HCT116 (cell line): ENCODE results near the gene SCN1A. TPM values are rescaled to one million over a fixed set of nuclear protein-coding genes. Genes with fewer than 3 reads are reported as not detected.

Experiments
- ATAC-seq: fragments of 200-7000 bp; cut with Tn5 transposase; 2 replicates; pipeline ENCODE4 v1.9.1; 2020; ENCODE audit warnings: mild to moderate bottlenecking, moderate library complexity
- BruUV-seq: library from RNA; stranded (reverse); fragments of 400-500 nt; replicated peaks from 2 replicates; lab custom pipeline; 2021; lab: Mats Ljungman, UMichigan
- CTCF ChIA-PET: fragments of 300-600 bp; sonication (Branson Sonifier 250); formaldehyde crosslinking; loops from one replicate; lab custom pipeline; 2021; ENCODE audit warnings: antibody characterized with exemption; lab: Charles Lee
- POLR2A ChIA-PET: fragments of 300-600, 350-600 bp; sonication (Branson Sonifier 250); formaldehyde crosslinking; loops from one replicate; lab custom pipeline; 2021; ENCODE audit warnings: antibody characterized with exemption; lab: Charles Lee
- RAD21 ChIA-PET, 2 experiments: fragments of 300-600 bp; sonication (Branson Sonifier 250); formaldehyde crosslinking; loops; one replicate each; lab custom pipeline; 2023; ENCODE audit warnings: low total read pairs in 2 of 2; ENCODE audit not compliant: uncharacterized antibody in 2 of 2, unreplicated experiment in 2 of 2, low non-redundant PET in 1 of 2; lab: Charles Lee
- DNase-seq: peaks from one replicate; pipeline ENCODE4 v3.0.0-alpha.2; 2010; ENCODE audit warnings: low read depth, low spot score
- H2AFZ ChIP-seq: fragments of 200-600 bp; shearing (Covaris generic), sonication (generic); 2 replicates; pipeline ENCODE4 v1.6.1; 2017; ENCODE audit warnings: low read depth, mixed run types, mixed read lengths, antibody characterized with exemption, low read length; ENCODE audit not compliant: poor library complexity, severe bottlenecking
- H3K27ac ChIP-seq: 2 replicates; pipeline ENCODE4 v1.5.1; 2012; ENCODE audit warnings: low read depth, low read length
- H3K27me3 ChIP-seq: fragments of 200-600 bp; sonication (generic); 2 replicates; pipeline ENCODE4 v1.6.1; 2016; ENCODE audit warnings: mixed run types, low read length, mixed read lengths; ENCODE audit not compliant: insufficient read depth
- H3K36me3 ChIP-seq, 2 experiments: fragments of 200-500 bp in 1 of 2; fragments of 200-600 bp in 1 of 2; sonication (Bioruptor generic) in 1 of 2; sonication (generic) in 1 of 2; 2 replicates each; pipeline versions ENCODE4 v1.5.1 to v1.6.1; 2014 to 2016; ENCODE audit warnings: low read length in 2 of 2, inconsistent platforms in 1 of 2, mixed read lengths in 1 of 2, mixed run types in 1 of 2; ENCODE audit not compliant: insufficient read depth in 2 of 2, control insufficient read depth in 1 of 2
- H3K4me1 ChIP-seq, 2 experiments: fragments of 200-600 bp in 1 of 2; sonication (generic) in 1 of 2; 2 replicates each; pipeline versions ENCODE4 v1.5.1 to v1.6.1; 2012 to 2017; ENCODE audit warnings: low read length in 2 of 2, inconsistent platforms in 1 of 2, mild to moderate bottlenecking in 1 of 2, mixed read lengths in 1 of 2, mixed run types in 1 of 2, moderate library complexity in 1 of 2; ENCODE audit not compliant: insufficient read depth in 2 of 2, control insufficient read depth in 1 of 2
- H3K4me2 ChIP-seq: fragments of 200-600 bp; sonication (generic); 2 replicates; pipeline ENCODE4 v1.6.1; 2017; ENCODE audit warnings: mixed run types, low read length, mixed read lengths
- H3K4me3 ChIP-seq, 2 experiments: fragments of 200-600 bp in 1 of 2; sonication (generic) in 1 of 2; replicated peaks in 1 of 2; 2 replicates each; pipeline ENCODE4 v1.5.1; 2011 to 2016; ENCODE audit warnings: low read length in 2 of 2, control low read depth in 1 of 2, low read depth in 1 of 2, mild to moderate bottlenecking in 1 of 2, mixed read lengths in 1 of 2, mixed run types in 1 of 2
- H3K79me2 ChIP-seq: fragments of 200-600 bp; sonication (generic); 2 replicates; pipeline ENCODE4 v1.6.1; 2017; ENCODE audit warnings: mild to moderate bottlenecking, mixed run types, low read length, moderate library complexity, mixed read lengths; ENCODE audit not compliant: insufficient read depth
- H3K9ac ChIP-seq: fragments of 200-600 bp; sonication (generic); 2 replicates; pipeline ENCODE4 v1.6.1; 2016; ENCODE audit warnings: low read length, mixed read lengths
- H3K9me2 ChIP-seq: fragments of 200-600 bp; sonication (generic), shearing (Covaris generic); 2 replicates; pipeline ENCODE4 v1.6.1; 2017; ENCODE audit warnings: mixed run types, mild to moderate bottlenecking, moderate library complexity; ENCODE audit not compliant: insufficient read depth
- H3K9me3 ChIP-seq, 2 experiments: fragments of 200-500 bp in 1 of 2; fragments of 200-600 bp in 1 of 2; sonication (Bioruptor generic) in 1 of 2; sonication (generic) in 1 of 2; 2 replicates each; pipeline ENCODE4 v1.6.1; 2014 to 2017; ENCODE audit warnings: low read length in 2 of 2, mixed read lengths in 2 of 2, inconsistent platforms in 1 of 2, low read depth in 1 of 2, mild to moderate bottlenecking in 1 of 2, mixed run types in 1 of 2, moderate library complexity in 1 of 2; ENCODE audit not compliant: control insufficient read depth in 1 of 2, insufficient read depth in 1 of 2
- H4K20me1 ChIP-seq: fragments of 200-600 bp; sonication (generic), shearing (Covaris generic); 2 replicates; pipeline ENCODE4 v1.6.1; 2017; ENCODE audit warnings: mixed run types, mild to moderate bottlenecking, moderate library complexity; ENCODE audit not compliant: insufficient read depth
- CTCF ChIP-seq, 3 experiments: fragments of 200-600 bp in 1 of 3; sonication (generic) in 1 of 3; IDR thresholded peaks in 2 of 3; conservative IDR thresholded peaks in 1 of 3; 2 replicates each; pipeline ENCODE4 v1.5.1; 2012 to 2017; ENCODE audit warnings: low read depth in 2 of 3, low read length in 2 of 3, antibody characterized with exemption in 1 of 3, borderline replicate concordance in 1 of 3, control low read depth in 1 of 3, mild to moderate bottlenecking in 1 of 3, mixed read lengths in 1 of 3, mixed run types in 1 of 3, moderate library complexity in 1 of 3; ENCODE audit not compliant: insufficient read depth in 1 of 3
- EZH2 ChIP-seq: fragments of 200-600 bp; sonication (generic); IDR thresholded peaks from 2 replicates; pipeline ENCODE4 v1.6.1; 2017; ENCODE audit warnings: antibody characterized with exemption, mixed run types
- EZH2phosphoT487 ChIP-seq: fragments of 200-600 bp; IDR thresholded peaks from 2 replicates; pipeline ENCODE4 v1.6.1; 2018; ENCODE audit warnings: antibody characterized with exemption, borderline replicate concordance
- SRF ChIP-seq: IDR thresholded peaks from 2 replicates; pipeline ENCODE4 v1.6.1; 2012; ENCODE audit warnings: low read depth
- TCF7L2 ChIP-seq: IDR thresholded peaks from 2 replicates; pipeline ENCODE4 v1.7.0; 2011; ENCODE audit warnings: borderline replicate concordance, inconsistent platforms; ENCODE audit not compliant: insufficient read depth, insufficient read length; ENCODE audit errors: extremely low read depth
- YY1 ChIP-seq: IDR thresholded peaks from 2 replicates; pipeline ENCODE4 v1.6.1; 2011; ENCODE audit warnings: low read length, low read depth, moderate library complexity, mild to moderate bottlenecking; ENCODE audit not compliant: insufficient replicate concordance; ENCODE audit errors: extremely low read depth
- ZBTB33 ChIP-seq: IDR thresholded peaks from 2 replicates; pipeline ENCODE4 v1.6.1; 2011; ENCODE audit warnings: mild to moderate bottlenecking, low read length, moderate library complexity; ENCODE audit not compliant: insufficient replicate concordance; ENCODE audit errors: extremely low read depth
- intact Hi-C: fragments of 100-400 bp; cut with micrococcal nuclease; formaldehyde crosslinking; loops from 2 replicates; pipeline ENCODE4 v1.10.0; 2022
- total RNA-seq: library from RNA; stranded (reverse); gene quantifications from one replicate; pipeline ENCODE4 v1.2.1, GENCODE V29; 2021; ENCODE audit not compliant: unreplicated experiment

SCN1A gene
- total RNA-seq, 1 experiment from 2014 or later = not detected

- H4K20me1 ChIP-seq = no peaks in the 10 kb centered on the region
- ChIA-PET POLR2A (no interaction called here), RAD21 (no interaction called here), CTCF (interaction anchor here (0.9 kb wide), 1 partner anchor 40 kb away, joined by 4 read pairs; no protein-coding TSS in a partner anchor)
- no peak for DNase-seq
- no peak overlapping the region for H2AFZ ChIP-seq
- H3K36me3 ChIP-seq = no peaks in the 10 kb centered on the region
- H3K79me2 ChIP-seq = no peaks in the 10 kb centered on the region
- H3K4me1 ChIP-seq = no peaks in the 10 kb centered on the region
- H3K27me3 ChIP-seq = peaks cover 24% of the 10 kb centered on the region
- H3K9ac ChIP-seq = no peak overlapping the region
- no peak overlapping the region for H3K27ac ChIP-seq
- ATAC-seq = no peak
- H3K9me2 ChIP-seq = no peaks in the 10 kb centered on the region
- H3K4me3 ChIP-seq = no peak overlapping the region
- no TSS peak for BruUV-seq
- intact Hi-C loops = no loop called here
- H3K9me3 ChIP-seq = no peaks in the 10 kb centered on the region
- H3K4me2 ChIP-seq = no peak overlapping the region
- TF ChIP-seq SRF (no peak), ZBTB33 (no peak), EZH2phosphoT487 (0 out of 2 replicates have a peak, but pooled peaks have one; percentile 88), YY1 (no peak), TCF7L2 (no peak)
These were observed 110.6 kb downstream of the SCN1A start for GRCh38 chr2:166017208-166017607.

- H3K9me2 ChIP-seq = no peaks in the 10 kb centered on the region
- peak in 2 of 3 experiments; percentile 13 to 40; a peak in 2 of 6 replicates for TF ChIP-seq CTCF (IDR thresholded peaks at IDR 0.05 in 2 of 3, conservative IDR thresholded peaks at IDR 0.05 in 1 of 3; ENCODE audit: borderline replicate concordance in 1 of 3, insufficient read depth in 1 of 3, low read depth in 2 of 3, low read length in 2 of 3)
- no peak for TF ChIP-seq EZH2
- ChIA-PET POLR2A (no interaction called here), RAD21 (no interaction called here), CTCF (no interaction called here)
- no peaks in the 10 kb centered on the region for H3K9me3 ChIP-seq
- no peak overlapping the region for H3K4me2 ChIP-seq
- H3K27me3 ChIP-seq = peaks cover 35% of the 10 kb centered on the region
- no peak overlapping the region for H2AFZ ChIP-seq
- H3K9ac ChIP-seq = no peak overlapping the region
- H3K4me1 ChIP-seq = no peaks in the 10 kb centered on the region
- H4K20me1 ChIP-seq = no peaks in the 10 kb centered on the region
- DNase-seq (no peak), ATAC-seq (no peak)
- no peak overlapping the region for H3K4me3 ChIP-seq
- no peak overlapping the region for H3K27ac ChIP-seq
- H3K79me2 ChIP-seq = no peaks in the 10 kb centered on the region
- intact Hi-C loops = no loop called here
- BruUV-seq = no TSS peak
- H3K36me3 ChIP-seq = no peaks in the 10 kb centered on the region
These were observed 113.9 kb downstream of the SCN1A start for GRCh38 chr2:166013878-166014277.
